GM23338 (cell line): Measurements from ENCODE around the gene ACOXL. TPM values are rescaled to one million over a fixed set of nuclear protein-coding genes. Genes with fewer than 3 reads are reported as not detected.

Experiments used
- ATAC-seq: fragments of 200-7000 bp; cut with Tn5 transposase; 3 replicates; pipeline ENCODE4 v1.9.1; 2020
- DNase-seq: peaks from one replicate; pipeline ENCODE4 v3.0.0-alpha.2; 2015; ENCODE audit warnings: low spot score
- H2AFZ ChIP-seq: fragments of 200-600 bp; sonication (generic); 2 replicates; pipeline ENCODE4 v1.8.0; 2016; ENCODE audit warnings: antibody characterized with exemption, mild to moderate bottlenecking, moderate library complexity
- H3F3A ChIP-seq: fragments of 200-600 bp; sonication (generic); replicated peaks from 2 replicates; pipeline ENCODE4 v1.8.0; 2017; ENCODE audit warnings: antibody characterized with exemption, mixed run types, low read depth
- H3K27ac ChIP-seq: fragments of 200-600 bp; sonication (generic); 2 replicates; pipeline ENCODE4 v1.6.1; 2016; ENCODE audit warnings: low read depth
- H3K27me3 ChIP-seq: fragments of 200-600 bp; sonication (generic); 2 replicates; pipeline ENCODE4 v1.8.0; 2016; ENCODE audit warnings: mild to moderate bottlenecking, mixed run types, moderate library complexity; ENCODE audit not compliant: insufficient read depth
- H3K36me3 ChIP-seq: fragments of 200-600 bp; sonication (generic); 2 replicates; pipeline ENCODE4 v1.8.0; 2016; ENCODE audit warnings: mild to moderate bottlenecking; ENCODE audit not compliant: insufficient read depth
- H3K4me1 ChIP-seq: fragments of 200-600 bp; sonication (generic); 2 replicates; pipeline ENCODE4 v1.8.0; 2016; ENCODE audit warnings: mild to moderate bottlenecking, moderate library complexity; ENCODE audit not compliant: insufficient read depth
- H3K4me2 ChIP-seq: fragments of 200-600 bp; sonication (generic); 2 replicates; pipeline ENCODE4 v1.7.1; 2017; ENCODE audit warnings: mixed run types
- H3K4me3 ChIP-seq: fragments of 200-600 bp; sonication (generic); 2 replicates; pipeline ENCODE4 v1.6.1; 2016; ENCODE audit warnings: mixed run types
- H3K79me2 ChIP-seq: fragments of 200-600 bp; sonication (generic); replicated peaks from 2 replicates; pipeline ENCODE4 v1.8.0; 2017; ENCODE audit warnings: mild to moderate bottlenecking; ENCODE audit not compliant: insufficient read depth
- H3K9me2 ChIP-seq: fragments of 200-600 bp; sonication (generic); 2 replicates; pipeline ENCODE4 v1.8.0; 2017; ENCODE audit not compliant: insufficient read depth
- H4K20me1 ChIP-seq: fragments of 200-600 bp; sonication (generic); replicated peaks from 2 replicates; pipeline ENCODE4 v1.8.0; 2017; ENCODE audit warnings: mild to moderate bottlenecking; ENCODE audit not compliant: insufficient read depth
- H3K27ac Mint-ChIP-seq: 2 replicates; pipeline ENCODE4 v1.8.0; 2020; ENCODE audit warnings: inconsistent platforms, mild to moderate bottlenecking, moderate library complexity, mixed read lengths
- H3K27me3 Mint-ChIP-seq: 3 replicates; pipeline ENCODE4 v1.8.0; 2022; ENCODE audit warnings: low read depth, mild to moderate bottlenecking, moderate library complexity, mixed read lengths, inconsistent platforms; ENCODE audit not compliant: insufficient read depth, poor library complexity
- H3K36me3 Mint-ChIP-seq: 3 replicates; pipeline ENCODE4 v1.8.0; 2021; ENCODE audit warnings: low read depth, mild to moderate bottlenecking, inconsistent platforms, moderate library complexity, mixed read lengths
- H3K4me1 Mint-ChIP-seq: 3 replicates; pipeline ENCODE4 v1.8.0; 2020; ENCODE audit warnings: mild to moderate bottlenecking, inconsistent platforms, mixed read lengths
- H3K4me3 Mint-ChIP-seq: 3 replicates; pipeline ENCODE4 v1.8.0; 2021; ENCODE audit warnings: moderate library complexity, mild to moderate bottlenecking, inconsistent platforms, mixed read lengths
- H3K9me3 Mint-ChIP-seq: 3 replicates; pipeline ENCODE4 v1.8.0; 2020; ENCODE audit warnings: moderate library complexity, mild to moderate bottlenecking, inconsistent platforms, mixed read lengths
- CREB1 ChIP-seq: fragments of 250-450 bp; sonication (Bioruptor Pico); IDR thresholded peaks from 2 replicates; pipeline ENCODE4 v1.5.0; 2020; ENCODE audit warnings: low read depth, mild to moderate bottlenecking, moderate library complexity
- CTCF ChIP-seq, 2 experiments: fragments of 200-600 bp in 1 of 2; sonication (generic) in 1 of 2; conservative IDR thresholded peaks; 2 replicates each; pipeline versions ENCODE4 v1.5.1 to v1.6.1; 2016 to 2017; ENCODE audit warnings: antibody characterized with exemption in 2 of 2, low read depth in 2 of 2, mild to moderate bottlenecking in 2 of 2, moderate library complexity in 1 of 2
- JUNB ChIP-seq: IDR thresholded peaks from one replicate; pipeline ENCODE4 v1.6.1; 2016; ENCODE audit warnings: antibody characterized with exemption; ENCODE audit not compliant: unreplicated experiment
- ZNF462 ChIP-seq: fragments of 250-450 bp; sonication (Bioruptor Pico); IDR thresholded peaks from 2 replicates; pipeline ENCODE4 v1.5.0; 2020; ENCODE audit warnings: mild to moderate bottlenecking, moderate library complexity
- polyA plus RNA-seq: library from polyadenylated mRNA; unstranded; fragments of >200 nt; fragmentation: Nextera tagmentation; extraction: Ambion mirVana; gene quantifications from 2 replicates; pipeline ENCODE4 v1.2.1, GENCODE V29; 2016
- total RNA-seq: library from RNA; depleted of rRNA; stranded (reverse); fragments of >200 nt; shearing (Covaris generic); gene quantifications from 2 replicates; pipeline ENCODE4 v1.2.3, GENCODE V29; 2014
- TF ChIP-seq, protein P1 (sequence below): IDR thresholded peaks from 2 replicates; pipeline ENCODE4 v1.6.1; 2016; ENCODE audit warnings: antibody characterized with exemption

ACOXL gene
- total and polyA plus RNA-seq, 2 experiments from 2014 or later = 9.0 to 14.7 TPM

DNA sequence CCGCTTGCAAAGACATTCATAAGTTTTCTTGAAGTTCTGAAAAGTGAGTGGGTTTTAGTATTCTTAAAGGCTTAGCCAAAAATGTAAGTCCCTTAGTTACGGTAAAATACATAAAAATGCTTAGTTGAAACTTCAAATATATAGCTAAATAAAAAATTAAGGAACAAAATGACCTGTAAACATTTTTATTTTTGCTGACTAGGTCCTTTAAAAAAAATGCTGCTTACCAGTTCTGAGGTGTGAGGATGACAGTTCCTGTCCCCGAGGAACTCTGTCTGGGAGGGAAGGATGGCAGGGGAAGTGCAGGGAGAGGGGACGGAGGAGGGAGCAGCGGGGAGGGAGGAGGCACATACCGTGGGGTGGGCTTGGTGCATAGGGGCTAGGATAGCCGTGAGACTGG lies 285.5 kb downstream of the ACOXL start (continued):
- no peak for TF ChIP-seq ZNF462
- TF ChIP-seq, protein P1, sequence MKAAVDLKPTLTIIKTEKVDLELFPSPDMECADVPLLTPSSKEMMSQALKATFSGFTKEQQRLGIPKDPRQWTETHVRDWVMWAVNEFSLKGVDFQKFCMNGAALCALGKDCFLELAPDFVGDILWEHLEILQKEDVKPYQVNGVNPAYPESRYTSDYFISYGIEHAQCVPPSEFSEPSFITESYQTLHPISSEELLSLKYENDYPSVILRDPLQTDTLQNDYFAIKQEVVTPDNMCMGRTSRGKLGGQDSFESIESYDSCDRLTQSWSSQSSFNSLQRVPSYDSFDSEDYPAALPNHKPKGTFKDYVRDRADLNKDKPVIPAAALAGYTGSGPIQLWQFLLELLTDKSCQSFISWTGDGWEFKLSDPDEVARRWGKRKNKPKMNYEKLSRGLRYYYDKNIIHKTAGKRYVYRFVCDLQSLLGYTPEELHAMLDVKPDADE = no peak
- no peak for TF ChIP-seq CREB1 (CRISPR knock-in tag)

GRCh38 chr2:111019381-111019780 lies 287.0 kb downstream of the ACOXL start:
- H3K9me3 Mint-ChIP-seq = peaks cover 2% of the 10 kb centered on the region; the same call in 1 of the 3 replicates
- no peaks in the 10 kb centered on the region for H3K36me3 ChIP-seq
- H3K4me3 ChIP-seq = no peak overlapping the region
- no peaks in the 10 kb centered on the region for H3K9me2 ChIP-seq
- no peaks in the 10 kb centered on the region for H3K4me1 Mint-ChIP-seq
- H2AFZ ChIP-seq = no peak overlapping the region
- DNase-seq = no peak
- H3K4me1 ChIP-seq = no peaks in the 10 kb centered on the region
- ATAC-seq = no peak
- no peak overlapping the region for H3K4me2 ChIP-seq
- no peaks in the 10 kb centered on the region for H3K36me3 Mint-ChIP-seq
- H4K20me1 ChIP-seq = no peaks in the 10 kb centered on the region
- no peaks in the 10 kb centered on the region for H3K27me3 ChIP-seq
- no peak overlapping the region for H3K27ac ChIP-seq
- H3F3A ChIP-seq = no peaks in the 10 kb centered on the region
- no peaks in the 10 kb centered on the region for H3K79me2 ChIP-seq
- H3K4me3 Mint-ChIP-seq = no peak overlapping the region
- no peak overlapping the region for H3K27ac Mint-ChIP-seq
- H3K27me3 Mint-ChIP-seq = peaks cover 6% of the 10 kb centered on the region
- no peak for TF ChIP-seq CREB1 (CRISPR knock-in tag)
- TF ChIP-seq JUNB = no peak
- TF ChIP-seq CTCF (conservative IDR thresholded peaks at IDR 0.05; ENCODE audit: low read depth in 2 of 2) = no peak
- no peak for TF ChIP-seq ZNF462
